Panc1 (cell line): Measurements from ENCODE around the gene NTM. TPM values are rescaled to one million over a fixed set of nuclear protein-coding genes. Genes with fewer than 3 reads are reported as not detected.
A peak's percentile ranks its signal among the peaks of the same experiment; 100 is the strongest.

Experiments used
- ATAC-seq: fragments of 200-7000 bp; cut with Tn5 transposase; 2 replicates; pipeline ENCODE4 v1.9.1; 2020; ENCODE audit warnings: mild to moderate bottlenecking, moderate library complexity
- BruUV-seq: library from RNA; stranded (reverse); fragments of 400-500 nt; replicated peaks from 2 replicates; lab custom pipeline; 2021; lab: Mats Ljungman, UMichigan
- CTCF ChIA-PET: fragments of 300-600 bp; sonication (Branson Sonifier 250); formaldehyde crosslinking; loops from one replicate; lab custom pipeline; 2022; ENCODE audit warnings: antibody characterized with exemption; lab: Charles Lee
- POLR2A ChIA-PET: fragments of 300-600 bp; sonication (Branson Sonifier 250); formaldehyde crosslinking; loops from one replicate; lab custom pipeline; 2022; ENCODE audit warnings: antibody characterized with exemption; lab: Charles Lee
- DNase-seq: peaks from one replicate; pipeline ENCODE4 v3.0.0-alpha.2; 2010; ENCODE audit warnings: low read depth, low spot score
- H3K27ac ChIP-seq: 2 replicates; pipeline ENCODE4 v1.5.1; 2011; ENCODE audit warnings: mild to moderate bottlenecking, low read length, inconsistent platforms
- H3K27me3 ChIP-seq: fragments of 200-500 bp; sonication (Bioruptor generic); 2 replicates; pipeline ENCODE4 v1.6.0; 2014; ENCODE audit warnings: low read length, inconsistent platforms; ENCODE audit not compliant: control insufficient read depth, insufficient read depth
- H3K36me3 ChIP-seq: fragments of 200-500 bp; sonication (Bioruptor generic); 2 replicates; pipeline ENCODE4 v1.5.1; 2014; ENCODE audit warnings: inconsistent platforms, mild to moderate bottlenecking, low read length, moderate library complexity; ENCODE audit not compliant: control insufficient read depth, insufficient read depth
- H3K4me1 ChIP-seq: 2 replicates; pipeline ENCODE4 v1.5.1; 2011; ENCODE audit warnings: inconsistent platforms, mild to moderate bottlenecking, low read length, moderate library complexity; ENCODE audit not compliant: control insufficient read depth, insufficient read depth
- H3K4me3 ChIP-seq, 2 experiments: 2 replicates each; pipeline ENCODE4 v1.5.1; 2011 to 2012; ENCODE audit warnings: low read depth in 2 of 2, low read length in 2 of 2, mild to moderate bottlenecking in 2 of 2, inconsistent platforms in 1 of 2, moderate library complexity in 1 of 2
- H3K9me3 ChIP-seq: fragments of 200-500 bp; sonication (Bioruptor generic); 2 replicates; pipeline ENCODE4 v1.5.1; 2014; ENCODE audit warnings: low read depth, mild to moderate bottlenecking, inconsistent platforms, low read length, moderate library complexity; ENCODE audit not compliant: control insufficient read depth, insufficient read depth
- POLR2AphosphoS5 ChIP-seq: IDR thresholded peaks from 2 replicates; pipeline ENCODE4 v1.6.1; 2012; ENCODE audit warnings: mild to moderate bottlenecking, low read depth, low read length, moderate library complexity
- SIN3A ChIP-seq: IDR thresholded peaks from 2 replicates; pipeline ENCODE4 v1.6.1; 2012; ENCODE audit warnings: low read depth, mild to moderate bottlenecking, low read length, moderate library complexity, borderline replicate concordance; ENCODE audit not compliant: insufficient read depth
- TCF7L2 ChIP-seq: IDR thresholded peaks from 2 replicates; pipeline ENCODE4 v1.6.1; 2011; ENCODE audit warnings: mild to moderate bottlenecking, low read depth, low read length, inconsistent platforms
- in situ Hi-C: cut with HindIII; loops from 2 replicates; pipeline ENCODE4 v1.10.0; 2016; ENCODE audit warnings: low sequenced_read_pairs, low pct_unique_long_range_greater_than_20kb
- intact Hi-C: fragments of 100-400 bp; cut with micrococcal nuclease; formaldehyde crosslinking; loops from one replicate; pipeline ENCODE4 v1.10.0; 2022; ENCODE audit not compliant: unreplicated experiment
- total RNA-seq: library from RNA; stranded (reverse); gene quantifications from one replicate; pipeline ENCODE4 v1.2.1, GENCODE V29; 2021; ENCODE audit not compliant: unreplicated experiment
- TF ChIP-seq, protein P1 (sequence below): fragments of 450-650 bp; IDR thresholded peaks from 2 replicates; pipeline ENCODE4 v1.5.1; 2017; ENCODE audit warnings: mild to moderate bottlenecking
- TF ChIP-seq, protein P2 (sequence below), 2 experiments: IDR thresholded peaks; 2 replicates each; pipeline ENCODE4 v1.6.1; 2011 to 2012; ENCODE audit warnings: low read depth in 2 of 2, control low read depth in 1 of 2, low read length in 1 of 2, mild to moderate bottlenecking in 1 of 2, moderate library complexity in 1 of 2; ENCODE audit not compliant: insufficient read depth in 1 of 2

NTM gene
- total RNA-seq, 1 experiment from 2014 or later = 0.10 TPM

- H3K27me3 ChIP-seq = no peaks in the 10 kb centered on the region; the same call in 1 of the 2 replicates
- DNase-seq (no peak), ATAC-seq (no peak)
- H3K36me3 ChIP-seq = no peaks in the 10 kb centered on the region
- CTCF ChIA-PET = no interaction called here
- in situ Hi-C loops = no loop called here
- intact Hi-C loops = no loop called here
- H3K4me3 ChIP-seq = no peak overlapping the region
- H3K9me3 ChIP-seq = no peaks in the 10 kb centered on the region
- no peak for TF ChIP-seq TCF7L2
- TF ChIP-seq SIN3A = no peak
- TF ChIP-seq, protein P1, sequence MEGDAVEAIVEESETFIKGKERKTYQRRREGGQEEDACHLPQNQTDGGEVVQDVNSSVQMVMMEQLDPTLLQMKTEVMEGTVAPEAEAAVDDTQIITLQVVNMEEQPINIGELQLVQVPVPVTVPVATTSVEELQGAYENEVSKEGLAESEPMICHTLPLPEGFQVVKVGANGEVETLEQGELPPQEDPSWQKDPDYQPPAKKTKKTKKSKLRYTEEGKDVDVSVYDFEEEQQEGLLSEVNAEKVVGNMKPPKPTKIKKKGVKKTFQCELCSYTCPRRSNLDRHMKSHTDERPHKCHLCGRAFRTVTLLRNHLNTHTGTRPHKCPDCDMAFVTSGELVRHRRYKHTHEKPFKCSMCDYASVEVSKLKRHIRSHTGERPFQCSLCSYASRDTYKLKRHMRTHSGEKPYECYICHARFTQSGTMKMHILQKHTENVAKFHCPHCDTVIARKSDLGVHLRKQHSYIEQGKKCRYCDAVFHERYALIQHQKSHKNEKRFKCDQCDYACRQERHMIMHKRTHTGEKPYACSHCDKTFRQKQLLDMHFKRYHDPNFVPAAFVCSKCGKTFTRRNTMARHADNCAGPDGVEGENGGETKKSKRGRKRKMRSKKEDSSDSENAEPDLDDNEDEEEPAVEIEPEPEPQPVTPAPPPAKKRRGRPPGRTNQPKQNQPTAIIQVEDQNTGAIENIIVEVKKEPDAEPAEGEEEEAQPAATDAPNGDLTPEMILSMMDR = no peak
- TF ChIP-seq POLR2AphosphoS5 = no peak
- TF ChIP-seq, protein P2, sequence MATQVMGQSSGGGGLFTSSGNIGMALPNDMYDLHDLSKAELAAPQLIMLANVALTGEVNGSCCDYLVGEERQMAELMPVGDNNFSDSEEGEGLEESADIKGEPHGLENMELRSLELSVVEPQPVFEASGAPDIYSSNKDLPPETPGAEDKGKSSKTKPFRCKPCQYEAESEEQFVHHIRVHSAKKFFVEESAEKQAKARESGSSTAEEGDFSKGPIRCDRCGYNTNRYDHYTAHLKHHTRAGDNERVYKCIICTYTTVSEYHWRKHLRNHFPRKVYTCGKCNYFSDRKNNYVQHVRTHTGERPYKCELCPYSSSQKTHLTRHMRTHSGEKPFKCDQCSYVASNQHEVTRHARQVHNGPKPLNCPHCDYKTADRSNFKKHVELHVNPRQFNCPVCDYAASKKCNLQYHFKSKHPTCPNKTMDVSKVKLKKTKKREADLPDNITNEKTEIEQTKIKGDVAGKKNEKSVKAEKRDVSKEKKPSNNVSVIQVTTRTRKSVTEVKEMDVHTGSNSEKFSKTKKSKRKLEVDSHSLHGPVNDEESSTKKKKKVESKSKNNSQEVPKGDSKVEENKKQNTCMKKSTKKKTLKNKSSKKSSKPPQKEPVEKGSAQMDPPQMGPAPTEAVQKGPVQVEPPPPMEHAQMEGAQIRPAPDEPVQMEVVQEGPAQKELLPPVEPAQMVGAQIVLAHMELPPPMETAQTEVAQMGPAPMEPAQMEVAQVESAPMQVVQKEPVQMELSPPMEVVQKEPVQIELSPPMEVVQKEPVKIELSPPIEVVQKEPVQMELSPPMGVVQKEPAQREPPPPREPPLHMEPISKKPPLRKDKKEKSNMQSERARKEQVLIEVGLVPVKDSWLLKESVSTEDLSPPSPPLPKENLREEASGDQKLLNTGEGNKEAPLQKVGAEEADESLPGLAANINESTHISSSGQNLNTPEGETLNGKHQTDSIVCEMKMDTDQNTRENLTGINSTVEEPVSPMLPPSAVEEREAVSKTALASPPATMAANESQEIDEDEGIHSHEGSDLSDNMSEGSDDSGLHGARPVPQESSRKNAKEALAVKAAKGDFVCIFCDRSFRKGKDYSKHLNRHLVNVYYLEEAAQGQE (IDR thresholded peaks at IDR 0.05; ENCODE audit: insufficient read depth in 1 of 2, low read depth in 2 of 2, low read length in 1 of 2) = no peak
- H3K4me1 ChIP-seq = no peaks in the 10 kb centered on the region
- no TSS peak for BruUV-seq
- POLR2A ChIA-PET = no interaction called here
- no peak overlapping the region for H3K27ac ChIP-seq
Observed at GRCh38 chr11:131909426-131910177, 539.2 kb downstream of the NTM start.

- intact Hi-C loops = no loop called here
Observed at GRCh38 chr11:131910178-131910522, 539.7 kb downstream of the NTM start.

More at GRCh38 chr11:131910178-131910522, 539.7 kb downstream of the NTM start:
- TF ChIP-seq, protein P2 (IDR thresholded peaks at IDR 0.05; ENCODE audit: insufficient read depth in 1 of 2, low read depth in 2 of 2, low read length in 1 of 2) = no peak
- TF ChIP-seq SIN3A (no peak), TCF7L2 (no peak), POLR2AphosphoS5 (no peak)
- TF ChIP-seq, protein P1 = no peak
- Histone ChIP-seq H3K36me3 (no peaks in the 10 kb centered on the region), H3K27me3 (no peaks in the 10 kb centered on the region; the same call in 1 of the 2 replicates), H3K27ac (no peak overlapping the region), H3K4me3 (peak overlapping the region in 1 of 2 experiments; percentile 31; a peak in 1 of 4 replicates), H3K4me1 (no peaks in the 10 kb centered on the region), H3K9me3 (no peaks in the 10 kb centered on the region)
- no TSS peak for BruUV-seq
- no peak for DNase-seq
- ChIA-PET CTCF (no interaction called here), POLR2A (no interaction called here)
- no peak for ATAC-seq
- in situ Hi-C loops = no loop called here
